Smooth muscle cell (in vitro differentiated cells): ENCODE data around the gene CC2D1A. TPM values are rescaled to one million over a fixed set of nuclear protein-coding genes. Genes with fewer than 3 reads are reported as not detected.
A peak's percentile ranks its signal among the peaks of the same experiment; 100 is the strongest.

Experiments used
- DNase-seq: peaks from one replicate; lab custom pipeline; 2025; ENCODE audit not compliant: unreplicated experiment; lab: John Stamatoyannopoulos, UW
- H2AFZ ChIP-seq: fragments of 200-600 bp; sonication (generic); 2 replicates; pipeline ENCODE4 v1.6.0; 2016; ENCODE audit warnings: antibody characterized with exemption, low read depth, mild to moderate bottlenecking
- H3F3A ChIP-seq: fragments of 200-600 bp; sonication (generic); 2 replicates; pipeline ENCODE4 v1.6.0; 2017; ENCODE audit warnings: antibody characterized with exemption, low read depth
- H3K27ac ChIP-seq: fragments of 200-600 bp; sonication (generic); 2 replicates; pipeline ENCODE4 v1.5.1; 2016; ENCODE audit warnings: low read depth, mild to moderate bottlenecking
- H3K27me3 ChIP-seq: fragments of 200-600 bp; sonication (generic); 2 replicates; pipeline ENCODE4 v1.6.1; 2016; ENCODE audit warnings: low read depth, mild to moderate bottlenecking
- H3K36me3 ChIP-seq: fragments of 200-600 bp; sonication (generic); 2 replicates; pipeline ENCODE4 v1.5.1; 2016; ENCODE audit warnings: low read depth
- H3K4me1 ChIP-seq: fragments of 200-600 bp; sonication (generic); 2 replicates; pipeline ENCODE4 v1.5.1; 2016; ENCODE audit warnings: low read depth
- H3K4me2 ChIP-seq: fragments of 200-600 bp; sonication (generic); 2 replicates; pipeline ENCODE4 v1.6.0; 2016; ENCODE audit warnings: mild to moderate bottlenecking
- H3K4me3 ChIP-seq: fragments of 200-600 bp; sonication (generic); 2 replicates; pipeline ENCODE4 v1.5.1; 2016; ENCODE audit warnings: mild to moderate bottlenecking
- H3K79me2 ChIP-seq: fragments of 200-600 bp; sonication (generic); 2 replicates; pipeline ENCODE4 v1.6.0; 2016; ENCODE audit warnings: low read depth, mild to moderate bottlenecking
- H3K9ac ChIP-seq: fragments of 200-600 bp; sonication (generic); 2 replicates; pipeline ENCODE4 v1.6.0; 2016; ENCODE audit warnings: low read depth
- H3K9me3 ChIP-seq: fragments of 200-600 bp; sonication (generic); replicated peaks from 2 replicates; pipeline ENCODE4 v1.5.1; 2016; ENCODE audit warnings: low read depth
- H4K20me1 ChIP-seq: fragments of 200-600 bp; sonication (generic); 2 replicates; pipeline ENCODE4 v1.6.0; 2016; ENCODE audit warnings: low read depth
- WGBS: methylation state at CpG from one replicate; pipeline ENCODE4 v1.1.7; 2016; ENCODE audit warnings: low lambda C conversion rate; 5-methylcytosine and 5-hydroxymethylcytosine counted together
- polyA plus RNA-seq: library from polyadenylated mRNA; unstranded; fragments of >200 nt; fragmentation: Nextera tagmentation; extraction: Ambion mirVana; gene quantifications from 2 replicates; pipeline ENCODE4 v1.2.1, GENCODE V29; 2016
- total RNA-seq: library from RNA; depleted of rRNA; stranded (reverse); fragments of >200 nt; gene quantifications from 2 replicates; pipeline ENCODE4 v1.2.3, GENCODE V29; 2014
- TF ChIP-seq, protein P1 (sequence below): fragments of 200-600 bp; sonication (generic); IDR thresholded peaks from 2 replicates; pipeline ENCODE4 v1.5.1; 2017; ENCODE audit warnings: borderline replicate concordance, mild to moderate bottlenecking, antibody characterized with exemption; ENCODE audit not compliant: insufficient read depth, poor library complexity, severe bottlenecking

Gene CC2D1A
- total and polyA plus RNA-seq, 2 experiments from 2014 or later = 8.0 to 26.3 TPM

DNA sequence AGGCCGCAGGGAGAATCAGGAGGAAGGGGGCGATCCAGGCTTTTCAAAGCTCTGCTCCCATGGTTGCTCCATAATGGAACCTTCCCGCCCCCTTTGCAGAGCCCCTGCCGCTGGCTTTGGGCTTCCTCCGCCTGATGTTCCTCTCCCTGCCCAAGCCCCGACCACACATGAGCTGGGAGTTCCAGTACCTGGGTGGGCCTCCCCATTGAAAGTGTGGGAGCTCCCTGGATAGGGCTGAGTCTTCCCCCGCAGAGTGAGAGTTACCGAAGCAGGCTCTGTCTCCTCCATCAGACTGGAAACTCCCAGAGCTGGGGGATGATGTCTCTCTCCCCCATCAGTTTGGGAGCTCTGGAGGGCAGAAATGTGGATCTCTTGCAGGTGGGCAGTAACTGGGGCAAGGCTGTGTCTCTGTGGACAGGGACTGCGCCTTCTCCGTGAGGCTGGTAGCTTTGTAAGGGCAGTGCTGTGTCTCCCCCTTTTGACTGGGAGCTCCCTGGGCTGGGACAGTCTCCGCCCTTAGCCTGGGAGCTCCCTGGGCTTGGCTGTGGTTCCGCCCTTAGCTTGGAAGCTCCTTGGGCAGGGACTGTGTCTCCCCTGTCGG is 47.0 kb downstream of the CC2D1A start:
- DNase-seq = no peak
- no peak overlapping the region for H3K27ac ChIP-seq
- H3K27me3 ChIP-seq = no peaks in the 10 kb centered on the region
- H3K4me3 ChIP-seq = peak overlapping the region; percentile 95
- 26% methylated on average over 9 of the region's 13 CpGs for WGBS
- peak overlapping the region; percentile 91 for H3K9ac ChIP-seq
- no peaks in the 10 kb centered on the region for H4K20me1 ChIP-seq
- H3K9me3 ChIP-seq = no peaks in the 10 kb centered on the region
- no peaks in the 10 kb centered on the region for H3K36me3 ChIP-seq
- no peaks in the 10 kb centered on the region for H3F3A ChIP-seq
- H3K4me2 ChIP-seq = peak overlapping the region; percentile 97
- peaks cover 15% of the 10 kb centered on the region for H3K79me2 ChIP-seq
- H2AFZ ChIP-seq = no peak overlapping the region
- TF ChIP-seq, protein P1, sequence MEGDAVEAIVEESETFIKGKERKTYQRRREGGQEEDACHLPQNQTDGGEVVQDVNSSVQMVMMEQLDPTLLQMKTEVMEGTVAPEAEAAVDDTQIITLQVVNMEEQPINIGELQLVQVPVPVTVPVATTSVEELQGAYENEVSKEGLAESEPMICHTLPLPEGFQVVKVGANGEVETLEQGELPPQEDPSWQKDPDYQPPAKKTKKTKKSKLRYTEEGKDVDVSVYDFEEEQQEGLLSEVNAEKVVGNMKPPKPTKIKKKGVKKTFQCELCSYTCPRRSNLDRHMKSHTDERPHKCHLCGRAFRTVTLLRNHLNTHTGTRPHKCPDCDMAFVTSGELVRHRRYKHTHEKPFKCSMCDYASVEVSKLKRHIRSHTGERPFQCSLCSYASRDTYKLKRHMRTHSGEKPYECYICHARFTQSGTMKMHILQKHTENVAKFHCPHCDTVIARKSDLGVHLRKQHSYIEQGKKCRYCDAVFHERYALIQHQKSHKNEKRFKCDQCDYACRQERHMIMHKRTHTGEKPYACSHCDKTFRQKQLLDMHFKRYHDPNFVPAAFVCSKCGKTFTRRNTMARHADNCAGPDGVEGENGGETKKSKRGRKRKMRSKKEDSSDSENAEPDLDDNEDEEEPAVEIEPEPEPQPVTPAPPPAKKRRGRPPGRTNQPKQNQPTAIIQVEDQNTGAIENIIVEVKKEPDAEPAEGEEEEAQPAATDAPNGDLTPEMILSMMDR = no peak
- H3K4me1 ChIP-seq = peaks cover 9% of the 10 kb centered on the region

DNA sequence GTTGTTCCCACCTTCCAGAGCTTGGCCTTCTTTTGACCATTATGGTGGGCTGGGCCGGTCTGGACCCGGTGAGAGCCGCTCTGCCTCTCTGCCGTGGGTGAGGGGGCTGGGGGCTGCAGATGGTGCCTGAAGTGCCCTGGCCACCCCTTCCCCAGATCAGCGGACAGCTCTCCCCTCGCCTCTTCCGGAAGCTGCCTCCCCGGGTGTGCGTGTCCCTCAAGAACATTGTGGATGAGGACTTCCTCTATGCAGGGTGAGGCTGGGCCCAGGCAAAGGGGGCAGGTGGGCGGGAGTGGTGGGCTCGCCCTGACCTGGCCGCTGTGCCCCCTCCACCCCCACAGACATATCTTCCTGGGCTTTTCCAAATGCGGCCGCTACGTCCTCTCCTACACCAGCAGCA is 48.2 kb downstream of the CC2D1A start:
- Histone ChIP-seq H3K36me3 (no peaks in the 10 kb centered on the region), H3K4me1 (peaks cover 9% of the 10 kb centered on the region), H3K4me2 (no peak overlapping the region), H3K9me3 (no peaks in the 10 kb centered on the region), H3K4me3 (no peak overlapping the region), H3K27ac (no peak overlapping the region), H3K27me3 (no peaks in the 10 kb centered on the region), H3F3A (no peaks in the 10 kb centered on the region), H2AFZ (no peak overlapping the region), H4K20me1 (no peaks in the 10 kb centered on the region), H3K9ac (no peak overlapping the region), H3K79me2 (peaks cover 15% of the 10 kb centered on the region)
- TF ChIP-seq, protein P1 = no peak
- DNase-seq = no peak
- WGBS = 94% methylated on average over 12 of the region's 15 CpGs

DNA sequence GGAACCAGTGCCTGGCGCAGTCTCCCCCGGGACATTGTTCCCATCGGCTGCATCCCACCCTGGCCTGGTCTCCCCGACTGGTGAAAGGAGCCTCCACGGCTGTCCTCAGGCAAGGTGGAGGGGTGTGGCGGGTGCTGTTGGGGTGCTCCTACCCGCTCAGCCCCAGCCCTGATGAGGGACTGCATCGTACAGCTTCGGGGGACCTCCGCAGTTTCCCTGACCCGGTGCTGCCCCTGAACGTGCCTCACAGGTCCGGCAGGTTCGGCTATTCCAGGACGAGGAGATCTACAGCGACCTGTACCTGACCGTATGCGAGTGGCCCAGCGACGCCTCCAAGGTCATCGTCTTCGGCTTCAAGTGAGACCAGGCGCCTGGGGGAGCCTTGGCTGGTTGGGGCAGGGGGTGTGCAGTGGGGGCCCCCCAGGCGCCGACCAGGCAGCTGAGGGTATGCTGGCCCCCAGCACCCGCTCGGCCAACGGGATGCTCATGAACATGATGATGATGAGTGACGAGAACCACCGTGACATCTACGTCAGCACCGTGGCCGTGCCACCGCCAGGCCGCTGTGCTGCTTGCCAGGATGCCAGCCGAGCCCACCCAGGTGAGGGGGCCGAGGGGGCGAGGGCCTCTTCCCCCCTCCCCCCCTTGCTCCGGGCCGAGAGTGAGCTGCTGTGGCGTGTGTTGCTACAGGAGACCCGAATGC is 49.8 kb downstream of the CC2D1A start:
- H2AFZ ChIP-seq = no peak overlapping the region
- H3F3A ChIP-seq = no peaks in the 10 kb centered on the region
- no peaks in the 10 kb centered on the region for H3K36me3 ChIP-seq
- no peaks in the 10 kb centered on the region for H3K9me3 ChIP-seq
- DNase-seq = no peak
- over 99% methylated on average over 42 of the region's 42 CpGs for WGBS
- H3K9ac ChIP-seq = no peak overlapping the region
- no peaks in the 10 kb centered on the region for H3K27me3 ChIP-seq
- no peak overlapping the region for H3K4me2 ChIP-seq
- H3K27ac ChIP-seq = no peak overlapping the region
- TF ChIP-seq, protein P1 = no peak
- H4K20me1 ChIP-seq = no peaks in the 10 kb centered on the region
- H3K79me2 ChIP-seq = peaks cover 15% of the 10 kb centered on the region
- no peak overlapping the region for H3K4me3 ChIP-seq
- peaks cover 9% of the 10 kb centered on the region for H3K4me1 ChIP-seq
